ENCODE results near the gene LRRC47. TPM values are rescaled to one million over a fixed set of nuclear protein-coding genes. Genes with fewer than 3 reads are reported as not detected.

Gene LRRC47
- polyA plus RNA-seq, 1 experiment: 37.1 TPM

DNA sequence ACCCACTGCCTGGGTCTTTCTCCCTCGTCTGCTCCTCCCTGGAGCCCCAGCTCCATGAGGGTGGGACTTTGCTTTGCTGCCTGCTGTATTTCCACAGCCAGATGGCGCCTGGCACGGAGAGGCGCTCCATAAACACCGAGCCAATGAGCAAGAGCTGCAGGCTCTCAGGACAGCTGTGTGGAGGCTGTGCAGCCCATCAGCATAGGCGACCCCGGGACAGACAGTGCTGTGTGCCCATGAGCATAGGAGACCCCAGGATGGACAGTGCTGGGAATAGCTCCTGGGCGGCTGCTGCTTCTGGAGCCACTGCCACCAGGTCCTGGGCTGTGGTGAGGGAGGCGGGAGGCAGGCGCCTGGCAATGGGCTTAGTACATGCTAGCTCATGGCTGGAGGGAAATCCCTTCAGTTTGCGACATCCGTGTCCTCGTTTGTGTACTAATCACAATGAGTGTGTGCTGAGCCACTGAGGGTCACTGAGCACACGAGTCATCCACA is 31.6 kb upstream of the LRRC47 start:
- no peak overlapping the region for H3K4me3 ChIP-seq (ENCODE audit: low read depth, low read length)
- CTCF ChIA-PET: interaction anchor here (0.6 kb wide), 1 partner anchor 220 kb away, joined by 3 read pairs; no protein-coding TSS in a partner anchor
- TF ChIP-seq, protein P1, sequence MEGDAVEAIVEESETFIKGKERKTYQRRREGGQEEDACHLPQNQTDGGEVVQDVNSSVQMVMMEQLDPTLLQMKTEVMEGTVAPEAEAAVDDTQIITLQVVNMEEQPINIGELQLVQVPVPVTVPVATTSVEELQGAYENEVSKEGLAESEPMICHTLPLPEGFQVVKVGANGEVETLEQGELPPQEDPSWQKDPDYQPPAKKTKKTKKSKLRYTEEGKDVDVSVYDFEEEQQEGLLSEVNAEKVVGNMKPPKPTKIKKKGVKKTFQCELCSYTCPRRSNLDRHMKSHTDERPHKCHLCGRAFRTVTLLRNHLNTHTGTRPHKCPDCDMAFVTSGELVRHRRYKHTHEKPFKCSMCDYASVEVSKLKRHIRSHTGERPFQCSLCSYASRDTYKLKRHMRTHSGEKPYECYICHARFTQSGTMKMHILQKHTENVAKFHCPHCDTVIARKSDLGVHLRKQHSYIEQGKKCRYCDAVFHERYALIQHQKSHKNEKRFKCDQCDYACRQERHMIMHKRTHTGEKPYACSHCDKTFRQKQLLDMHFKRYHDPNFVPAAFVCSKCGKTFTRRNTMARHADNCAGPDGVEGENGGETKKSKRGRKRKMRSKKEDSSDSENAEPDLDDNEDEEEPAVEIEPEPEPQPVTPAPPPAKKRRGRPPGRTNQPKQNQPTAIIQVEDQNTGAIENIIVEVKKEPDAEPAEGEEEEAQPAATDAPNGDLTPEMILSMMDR (IDR thresholded peaks at IDR 0.05; ENCODE audit: low read depth, low read length): no peak
- H3K9me3 ChIP-seq (ENCODE audit: control insufficient read depth, insufficient read depth, low read length): no peaks in the 10 kb centered on the region
- DNase-seq (ENCODE audit: low read depth, low spot score): no peak
- H3K27ac ChIP-seq (ENCODE audit: low read depth, low read length): no peak overlapping the region
- POLR2A ChIA-PET: no interaction called here
- H3K27me3 ChIP-seq (ENCODE audit: control insufficient read depth, insufficient read depth, low read length): no peaks in the 10 kb centered on the region

DNA sequence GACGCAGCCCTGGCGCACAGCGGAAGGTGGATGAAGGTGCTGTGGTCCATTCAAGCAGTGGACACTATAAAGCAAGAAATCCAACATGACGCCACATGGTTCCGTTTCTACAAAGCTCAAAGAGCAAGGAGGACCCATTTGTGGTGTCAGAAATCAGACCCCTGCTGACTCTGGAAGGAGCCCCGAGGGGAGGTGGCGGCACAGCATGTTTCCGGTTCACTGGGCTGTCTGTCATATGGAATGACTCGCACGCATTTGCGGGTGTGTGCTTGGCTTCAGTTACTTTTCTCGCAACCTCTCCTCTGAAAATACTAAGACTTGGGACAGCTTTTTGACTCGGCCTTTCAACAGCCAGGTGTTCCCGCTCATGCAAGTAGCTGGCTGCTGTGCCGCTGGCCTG is 29.1 kb upstream of the LRRC47 start:
- DNase-seq (ENCODE audit: low read depth, low spot score): no peak
- TF ChIP-seq, protein P1 (IDR thresholded peaks at IDR 0.05; ENCODE audit: low read depth, low read length): no peak
- ChIA-PET CTCF (no interaction called here), POLR2A (no interaction called here)
- no peaks in the 10 kb centered on the region for H3K9me3 ChIP-seq (ENCODE audit: control insufficient read depth, insufficient read depth, low read length)
- H3K27ac ChIP-seq (ENCODE audit: low read depth, low read length): no peak overlapping the region
- no peaks in the 10 kb centered on the region for H3K27me3 ChIP-seq (ENCODE audit: control insufficient read depth, insufficient read depth, low read length)
- H3K4me3 ChIP-seq (ENCODE audit: low read depth, low read length): no peak overlapping the region

DNA sequence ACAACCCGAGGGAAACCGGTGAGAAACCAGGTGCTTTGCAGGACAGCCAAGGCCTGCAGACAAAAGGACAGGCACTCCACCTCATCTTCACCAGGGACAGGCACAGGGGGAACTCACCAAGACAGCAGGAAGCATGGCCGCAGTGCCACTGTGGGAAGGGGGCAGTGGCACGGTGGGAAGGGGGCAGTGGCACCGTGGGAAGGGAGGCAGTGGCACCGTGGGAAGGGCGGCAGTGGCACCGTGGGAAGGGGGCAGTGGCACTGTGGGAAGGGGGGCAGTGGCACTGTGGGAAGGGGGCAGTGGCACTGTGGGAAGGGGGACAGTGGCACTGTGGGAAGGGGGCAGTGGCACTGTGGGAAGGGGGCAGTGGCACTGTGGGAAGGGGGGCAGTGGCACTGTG is 28.4 kb upstream of the LRRC47 start:
- no peaks in the 10 kb centered on the region for H3K9me3 ChIP-seq (ENCODE audit: control insufficient read depth, insufficient read depth, low read length)
- POLR2A ChIA-PET: no interaction called here
- no peak for DNase-seq (ENCODE audit: low read depth, low spot score)
- CTCF ChIA-PET: no interaction called here
- H3K4me3 ChIP-seq (ENCODE audit: low read depth, low read length): no peak overlapping the region
- TF ChIP-seq, protein P1 (IDR thresholded peaks at IDR 0.05; ENCODE audit: low read depth, low read length): no peak
- H3K27me3 ChIP-seq (ENCODE audit: control insufficient read depth, insufficient read depth, low read length): no peaks in the 10 kb centered on the region
- no peak overlapping the region for H3K27ac ChIP-seq (ENCODE audit: low read depth, low read length)

DNA sequence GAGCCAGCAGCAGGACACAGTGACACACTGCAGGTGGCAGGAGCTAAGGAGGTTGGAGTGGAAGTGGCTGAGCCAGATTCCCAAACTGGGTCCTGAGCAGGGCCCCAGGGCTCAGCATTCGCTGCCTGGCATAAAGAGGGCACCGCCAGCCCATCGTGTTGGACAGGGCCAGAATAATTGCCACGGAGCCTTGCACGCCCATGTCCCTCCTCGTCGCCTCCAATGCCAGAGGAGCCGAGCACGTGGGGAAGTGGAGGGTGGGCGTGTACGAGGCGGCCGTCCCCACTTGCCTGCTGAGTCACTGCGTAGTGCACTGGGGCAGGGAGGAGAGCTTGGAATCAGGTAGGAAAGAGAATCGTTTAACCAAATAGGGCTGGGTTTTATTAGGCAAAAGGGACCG is 26.1 kb upstream of the LRRC47 start:
- DNase-seq (ENCODE audit: low read depth, low spot score): no peak
- Histone ChIP-seq H3K4me3 (ENCODE audit: low read depth, low read length) (no peak overlapping the region), H3K9me3 (ENCODE audit: control insufficient read depth, insufficient read depth, low read length) (no peaks in the 10 kb centered on the region), H3K27ac (ENCODE audit: low read depth, low read length) (no peak overlapping the region), H3K27me3 (ENCODE audit: control insufficient read depth, insufficient read depth, low read length) (no peaks in the 10 kb centered on the region)
- ChIA-PET CTCF (no interaction called here), POLR2A (no interaction called here)
- TF ChIP-seq, protein P1 (IDR thresholded peaks at IDR 0.05; ENCODE audit: low read depth, low read length): no peak

DNA sequence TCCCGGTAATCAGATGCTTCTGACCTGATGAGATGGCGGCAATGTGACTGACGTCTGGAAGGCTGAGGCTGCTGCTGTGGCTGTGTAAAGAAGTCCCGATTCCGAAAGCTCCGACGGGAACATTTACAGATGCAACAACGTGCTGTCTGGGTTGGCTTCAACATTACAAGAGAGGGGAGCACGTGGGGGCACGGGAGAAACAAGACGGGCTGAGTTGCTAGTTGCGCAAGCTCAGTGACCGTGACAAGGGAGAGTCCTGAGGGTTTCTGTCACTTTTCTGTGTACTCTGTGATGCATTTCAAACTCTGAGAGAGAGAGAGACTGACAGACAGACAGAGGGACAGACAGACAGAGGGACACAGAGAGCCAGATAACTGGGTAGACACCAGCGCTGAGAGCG is 25.6 kb upstream of the LRRC47 start:
- DNase-seq (ENCODE audit: low read depth, low spot score): no peak
- TF ChIP-seq, protein P1 (IDR thresholded peaks at IDR 0.05; ENCODE audit: low read depth, low read length): no peak
- Histone ChIP-seq H3K27ac (ENCODE audit: low read depth, low read length) (no peak overlapping the region), H3K9me3 (ENCODE audit: control insufficient read depth, insufficient read depth, low read length) (no peaks in the 10 kb centered on the region), H3K4me3 (ENCODE audit: low read depth, low read length) (no peak overlapping the region), H3K27me3 (ENCODE audit: control insufficient read depth, insufficient read depth, low read length) (no peaks in the 10 kb centered on the region)
- ChIA-PET POLR2A (no interaction called here), CTCF (interaction anchor here (1.5 kb wide), 1 partner anchor 97 kb away, joined by 4 read pairs; no protein-coding TSS in a partner anchor)

Measured in AG04450 (cell line).